HG03095 (cell line): ENCODE measurements around the gene ADAM10.
"Not testable (repeated sequence)": the region's sequence is repeated elsewhere in the genome, so short reads cannot be mapped to it uniquely, and the experiment has no call there.

Experiments
- ATAC-seq: cut with Tn5 transposase; IDR thresholded peaks from one replicate; pipeline ENCODE4 v1.9.1; 2021; ENCODE audit warnings: moderate library complexity; ENCODE audit not compliant: unreplicated experiment

The ADAM10 gene

DNA sequence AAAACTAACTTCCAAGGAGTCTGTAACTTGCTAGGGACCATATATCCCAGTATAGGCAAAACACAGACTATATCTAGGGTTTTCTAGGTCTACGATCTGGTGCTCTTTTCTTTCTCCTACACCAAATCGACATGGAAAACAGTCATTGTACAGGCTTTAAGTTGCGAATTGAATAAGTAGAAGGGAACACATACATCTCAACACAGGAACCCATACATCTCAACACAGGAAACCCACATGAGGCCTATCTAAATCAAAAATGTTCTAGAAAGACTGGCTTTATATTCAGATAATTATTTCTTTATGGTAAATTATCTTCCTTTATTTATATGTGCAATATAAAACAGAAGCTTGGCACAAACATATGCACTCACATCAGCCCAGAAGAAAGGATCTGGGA is 126.6 kb downstream of the ADAM10 start:
- no peak for ATAC-seq

DNA sequence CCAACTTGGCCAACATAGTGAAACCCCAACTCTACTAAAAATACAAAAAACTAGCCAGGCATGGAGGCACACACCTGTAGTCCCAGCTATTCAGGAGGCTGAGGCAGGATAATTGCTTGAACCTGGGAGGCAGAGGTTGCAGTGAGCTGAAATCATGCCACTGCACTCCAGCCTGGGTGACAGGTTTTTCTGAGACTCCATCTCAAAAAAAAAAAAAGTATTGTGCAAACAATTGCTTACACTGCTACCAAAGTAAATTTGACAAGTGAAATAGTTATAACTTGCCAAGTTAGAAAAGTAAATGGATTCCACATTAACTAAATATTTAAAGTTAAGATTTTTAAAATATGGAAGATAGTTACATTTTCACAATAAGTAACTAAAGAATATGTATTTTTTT is 129.2 kb downstream of the ADAM10 start:
- not testable (repeated sequence) for ATAC-seq

DNA sequence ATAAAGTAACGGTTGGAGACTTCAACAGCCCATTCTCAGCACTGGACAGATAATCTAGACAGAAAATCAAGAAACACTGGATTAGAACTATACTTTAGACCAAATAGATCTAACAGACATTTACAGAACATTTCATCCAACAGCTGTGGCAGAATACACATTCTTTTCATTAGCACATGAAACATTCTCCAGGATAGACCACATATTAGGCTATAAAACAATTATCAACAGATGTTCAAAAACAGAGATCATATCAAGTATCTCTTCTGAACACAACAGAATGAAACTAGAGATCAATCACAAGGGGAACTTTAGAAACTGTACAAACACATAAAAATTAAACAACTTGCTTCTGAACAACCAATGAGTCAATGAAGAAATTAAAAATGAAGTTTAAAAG is 133.3 kb downstream of the ADAM10 start:
- no peak for ATAC-seq

DNA sequence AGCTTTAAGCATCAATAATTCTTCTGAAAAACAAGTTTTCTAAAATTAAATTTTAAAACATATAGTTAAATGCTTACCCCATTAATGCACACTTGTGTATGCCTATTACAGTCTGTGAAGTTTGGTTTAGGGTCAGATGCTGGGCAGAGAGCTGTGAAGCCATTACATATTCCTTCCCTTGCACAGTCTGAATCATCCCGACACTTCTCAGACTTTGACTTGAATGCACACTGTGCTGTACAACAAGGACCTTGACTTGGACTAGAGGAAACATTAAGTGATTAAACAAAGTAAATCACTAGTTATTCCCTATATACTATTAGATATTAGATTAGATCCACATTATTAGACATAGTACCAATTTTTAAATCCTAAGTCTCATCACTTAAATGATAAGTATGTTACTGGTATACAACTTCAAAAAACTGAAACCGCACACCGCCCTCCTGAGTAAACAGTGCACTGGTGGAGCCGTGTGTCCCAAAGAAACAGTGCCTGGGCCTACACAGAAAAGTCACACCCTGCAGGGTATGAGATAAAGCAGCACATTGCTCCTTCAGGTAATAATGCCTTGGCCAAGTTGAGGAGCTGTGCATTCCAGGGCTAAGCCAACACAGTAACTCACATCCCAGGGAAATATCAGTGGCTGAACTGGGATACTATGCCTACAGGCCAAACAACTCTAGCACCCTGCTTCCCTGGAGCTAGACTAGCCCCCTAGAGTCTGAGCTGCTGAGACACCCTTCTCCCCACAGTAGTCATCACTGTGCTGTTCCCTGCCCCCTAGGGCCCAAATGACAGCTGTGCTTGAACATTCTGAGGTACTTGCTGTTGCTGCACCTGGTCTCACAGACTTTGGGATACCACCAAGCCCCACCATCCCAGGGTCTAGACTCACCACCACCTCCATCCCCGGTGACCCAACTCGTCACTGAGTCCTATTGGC is 137.5 kb downstream of the ADAM10 start:
- no peak for ATAC-seq

DNA sequence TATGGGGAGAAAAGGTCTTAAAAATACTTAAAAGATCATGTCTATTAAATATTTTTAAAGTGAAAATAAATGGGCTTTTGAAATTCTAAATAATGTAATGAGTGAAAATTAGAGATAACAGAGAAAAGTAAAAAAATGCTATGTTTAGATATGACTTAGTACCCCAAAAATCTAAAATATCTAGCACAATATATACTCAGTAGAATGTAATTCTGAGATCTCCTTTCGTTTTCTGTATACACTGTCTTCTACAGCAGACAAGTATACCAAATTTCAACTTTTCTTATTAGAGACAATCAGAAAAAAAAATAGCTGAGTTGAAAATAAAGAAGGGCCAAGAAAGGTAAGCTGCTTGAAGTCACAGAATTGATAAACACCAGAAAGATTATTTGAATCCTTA is 140.8 kb downstream of the ADAM10 start:
- ATAC-seq: no peak

DNA sequence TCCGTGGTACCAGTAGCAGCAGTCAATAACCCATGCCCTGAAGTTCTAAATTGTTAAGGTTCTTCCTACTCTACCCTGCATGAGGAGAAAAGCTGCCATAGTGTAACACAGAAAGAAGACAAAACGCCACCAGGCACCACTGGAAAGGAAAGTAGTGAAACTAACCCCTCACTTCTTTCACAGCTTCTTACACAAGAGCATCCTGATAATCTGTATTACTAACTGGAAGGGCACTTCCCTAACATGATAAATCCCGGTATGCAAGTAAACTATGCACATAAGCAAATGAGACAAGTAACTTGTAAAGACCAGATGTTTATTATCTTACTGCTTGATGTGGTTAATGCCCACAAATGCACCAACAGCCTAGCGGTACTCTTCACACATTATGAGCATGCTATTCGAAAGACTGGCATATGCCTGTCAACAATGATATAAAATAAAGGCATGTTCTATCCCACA is 141.3 kb downstream of the ADAM10 start:
- no peak for ATAC-seq

DNA sequence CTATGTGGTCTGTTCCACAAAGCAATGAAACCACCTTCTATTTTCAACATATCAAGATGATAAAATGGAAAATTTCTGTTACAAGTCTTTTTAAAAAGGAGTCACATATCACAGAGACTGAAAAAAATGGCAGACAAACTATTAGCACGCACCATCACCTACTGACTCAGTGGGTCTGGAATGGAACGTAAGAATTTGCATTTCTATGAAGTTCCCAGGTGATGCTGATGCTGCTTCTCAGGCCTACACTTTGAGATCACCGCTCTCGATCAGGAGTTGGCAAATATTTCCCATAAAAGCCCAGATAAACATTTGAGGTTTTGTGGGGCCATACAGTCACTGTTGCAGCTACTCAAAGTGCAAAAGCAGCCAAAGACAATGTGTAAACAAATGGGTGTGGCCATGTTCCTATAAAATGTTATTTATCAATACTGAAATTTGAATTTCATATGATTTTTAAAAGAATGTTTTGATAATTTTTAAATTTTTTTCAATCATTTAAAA is 142.9 kb downstream of the ADAM10 start:
- ATAC-seq: no peak

DNA sequence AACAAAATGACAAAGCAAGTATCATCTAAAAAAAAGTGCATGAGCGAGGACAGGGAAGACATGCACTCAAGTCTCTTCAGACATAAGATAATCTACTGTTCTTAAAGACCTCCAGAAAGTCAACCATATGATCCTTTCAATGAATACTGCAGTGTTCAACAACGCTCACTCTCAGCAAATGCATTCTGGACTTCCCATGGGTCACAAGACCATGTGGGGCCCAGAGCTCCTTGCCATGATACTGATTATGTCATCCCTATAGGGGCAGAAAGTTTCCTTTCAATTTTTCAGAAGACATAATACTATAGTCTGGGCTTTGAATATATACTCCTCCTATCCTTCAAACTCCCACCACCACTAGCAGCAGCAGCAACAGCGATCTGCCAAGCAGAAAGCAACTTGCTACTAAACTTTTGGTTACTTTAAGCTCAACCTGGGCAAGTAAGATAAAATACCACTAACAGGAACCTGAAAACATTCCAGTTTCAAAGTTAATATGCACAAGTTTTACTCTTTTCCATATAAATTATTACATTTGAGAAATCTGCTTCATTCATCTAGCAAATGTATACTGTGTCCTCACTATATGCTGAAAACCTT is 143.5 kb downstream of the ADAM10 start:
- no peak for ATAC-seq

DNA sequence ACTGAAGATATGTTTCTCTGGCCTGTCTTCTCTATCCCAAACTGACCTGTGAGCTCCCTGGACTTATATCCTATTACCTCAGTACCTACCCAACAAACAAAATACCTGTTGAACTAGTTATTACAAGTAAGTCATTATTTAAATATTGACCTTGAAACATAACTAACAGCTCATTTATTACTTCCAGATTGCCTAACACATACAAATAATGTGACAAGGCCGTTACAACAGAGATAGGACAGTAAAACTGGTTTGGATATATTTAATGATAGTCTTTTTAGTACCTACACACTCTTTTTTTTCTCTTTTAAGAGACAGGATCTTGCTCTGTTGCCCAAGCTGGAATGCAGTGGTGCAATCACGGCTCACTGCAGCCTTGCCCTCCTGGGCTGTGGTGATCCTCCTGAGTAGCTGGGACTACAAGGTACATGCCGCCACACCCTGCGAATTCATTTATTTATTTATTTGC is 145.0 kb downstream of the ADAM10 start:
- ATAC-seq: no peak

DNA sequence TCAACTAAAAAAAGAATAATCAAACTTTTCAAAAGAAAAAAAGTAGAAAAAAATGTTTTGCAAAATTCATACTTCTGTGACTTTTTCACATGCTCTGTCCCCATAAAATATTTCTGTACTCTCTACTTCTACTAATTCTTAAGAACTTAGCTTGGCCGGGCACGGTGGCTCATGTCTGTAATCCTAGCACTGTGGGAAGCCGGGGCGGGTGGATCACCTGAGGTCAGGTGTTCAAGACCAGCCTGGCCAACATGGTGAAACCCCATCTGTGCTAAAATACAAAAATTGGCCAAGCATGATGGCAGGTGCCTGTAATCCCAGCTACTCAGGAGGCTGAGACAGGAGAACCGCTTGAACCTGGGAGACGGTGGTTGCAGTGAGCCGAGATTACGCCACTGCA is 145.6 kb downstream of the ADAM10 start:
- not testable (repeated sequence) for ATAC-seq

DNA sequence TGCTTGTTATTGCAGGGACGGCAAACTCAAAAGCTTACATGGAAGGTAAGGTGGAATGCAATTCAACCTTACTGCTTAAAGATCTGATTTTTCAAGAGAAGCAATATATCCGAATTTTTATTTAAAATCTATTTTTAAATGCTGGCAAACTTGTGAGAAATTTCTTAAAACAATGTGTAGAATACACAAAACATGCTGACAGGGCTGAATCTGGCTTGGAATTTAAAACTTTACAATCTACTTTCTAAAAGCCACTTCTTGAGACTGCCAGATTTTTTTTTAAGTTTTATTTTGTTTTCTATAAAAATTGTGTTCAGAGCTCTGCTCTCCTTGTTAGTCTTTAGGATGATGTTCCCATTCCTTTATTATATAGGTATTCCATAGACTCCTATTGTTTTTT is 146.7 kb downstream of the ADAM10 start:
- no peak for ATAC-seq

DNA sequence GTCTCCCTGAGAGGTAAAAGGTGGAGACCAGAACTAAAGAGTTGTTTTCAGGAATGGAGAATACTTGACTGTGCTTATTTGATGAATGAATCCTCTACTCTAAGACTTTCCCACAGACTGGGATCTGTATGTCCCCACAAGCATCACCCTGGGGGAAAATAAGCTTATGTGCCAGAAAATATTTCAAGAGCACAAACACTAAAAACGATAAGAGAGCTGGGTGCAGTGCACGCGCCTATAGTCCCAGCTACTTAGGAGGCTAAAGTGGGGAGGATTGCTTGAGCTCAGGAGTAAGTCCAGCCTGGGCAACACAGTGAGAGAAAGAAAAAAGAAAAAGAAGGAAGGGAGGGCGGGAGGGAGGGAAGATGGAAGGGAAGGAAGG is 150.7 kb downstream of the ADAM10 start:
- ATAC-seq: no peak

DNA sequence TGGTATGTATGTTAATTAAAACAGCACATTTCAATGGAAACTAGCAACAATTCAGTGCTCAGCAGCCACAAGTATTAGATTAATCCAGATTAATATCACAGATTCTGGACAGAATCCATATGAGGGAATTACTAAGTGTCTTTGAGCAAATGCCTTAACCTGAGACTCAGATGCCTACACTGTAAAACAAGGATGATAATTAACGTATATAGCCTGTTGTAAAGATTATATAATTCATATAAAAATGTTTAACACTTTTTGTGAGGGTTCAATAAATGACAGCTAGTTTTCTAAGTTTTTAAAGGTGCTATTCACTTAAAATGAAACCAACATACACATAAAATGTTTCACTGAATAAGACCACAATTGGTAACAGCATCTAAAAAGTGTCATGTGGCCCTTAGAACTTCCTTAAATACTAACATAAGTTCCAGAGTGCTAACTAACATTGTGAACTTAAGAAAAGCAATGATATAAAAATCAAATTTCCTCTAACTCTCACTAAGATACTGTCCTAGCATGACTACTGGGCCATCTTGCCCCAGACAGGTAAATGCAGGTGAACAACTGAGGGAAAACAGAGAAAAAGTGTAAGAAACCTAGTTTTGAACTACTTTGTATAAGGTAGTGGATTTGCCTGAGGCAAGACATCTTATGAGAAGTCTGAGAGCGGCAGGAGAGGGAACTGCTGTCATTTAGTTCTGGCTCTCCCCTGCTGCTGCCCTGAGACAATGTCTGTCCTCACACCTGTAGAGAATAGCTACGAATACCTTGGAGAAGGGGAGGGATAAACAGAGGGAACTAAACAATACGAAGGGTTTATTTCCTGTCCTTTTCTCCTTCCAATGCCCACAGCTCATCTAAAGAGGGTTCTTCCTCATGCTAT is 151.3 kb downstream of the ADAM10 start:
- ATAC-seq: no peak

DNA sequence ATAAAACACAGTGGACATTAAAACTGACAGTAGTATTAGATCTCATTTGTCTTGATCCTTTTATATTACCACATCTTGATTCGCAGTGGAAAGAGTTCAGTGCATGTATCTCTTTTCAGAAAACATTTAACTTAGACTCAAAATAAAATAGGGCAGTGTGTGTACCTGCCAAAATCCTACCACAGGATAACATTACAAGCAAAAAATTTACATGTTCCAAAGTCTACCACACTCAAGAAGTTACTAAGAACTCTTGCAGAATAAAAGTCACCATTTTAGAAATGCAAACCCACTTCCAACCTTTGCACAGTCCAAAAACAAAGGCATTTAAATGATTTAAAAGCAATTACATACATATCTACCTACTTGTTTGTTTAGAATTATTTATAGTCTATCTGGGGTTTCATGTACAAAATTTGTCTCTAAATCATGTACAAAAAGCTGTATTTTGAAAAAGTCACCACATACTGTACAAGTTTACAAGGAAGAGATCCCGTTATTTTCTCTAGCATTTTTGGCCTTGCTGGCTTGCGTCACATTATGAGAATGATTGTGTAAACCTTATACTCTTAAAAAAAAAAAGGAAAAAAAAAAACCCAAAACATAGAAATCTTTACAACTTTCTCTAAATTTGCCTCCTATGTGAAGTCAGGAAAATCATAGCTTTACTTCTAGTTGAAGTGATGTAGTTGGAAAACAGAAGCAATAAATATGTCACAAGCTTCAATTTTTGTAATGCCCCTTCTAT is 153.8 kb downstream of the ADAM10 start:
- ATAC-seq: no peak

DNA sequence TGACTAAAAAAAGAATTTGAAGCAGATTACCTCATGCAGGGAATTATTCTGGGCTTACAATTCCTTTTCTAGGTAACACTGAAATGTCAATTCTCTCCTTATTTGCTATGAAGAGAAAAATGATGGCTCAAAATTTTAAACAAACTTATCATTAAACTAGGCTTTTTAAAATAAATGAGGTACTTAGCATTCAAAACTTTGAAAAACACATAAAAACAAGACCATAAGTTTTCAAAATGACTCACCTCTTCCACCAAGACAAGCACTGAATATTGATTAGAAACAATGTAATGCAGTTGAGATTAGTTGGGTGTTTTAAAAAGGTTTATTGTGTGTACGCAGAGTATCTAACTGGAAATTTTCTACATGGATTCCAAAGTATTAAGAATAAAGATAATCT is 154.6 kb downstream of the ADAM10 start:
- no peak for ATAC-seq

DNA sequence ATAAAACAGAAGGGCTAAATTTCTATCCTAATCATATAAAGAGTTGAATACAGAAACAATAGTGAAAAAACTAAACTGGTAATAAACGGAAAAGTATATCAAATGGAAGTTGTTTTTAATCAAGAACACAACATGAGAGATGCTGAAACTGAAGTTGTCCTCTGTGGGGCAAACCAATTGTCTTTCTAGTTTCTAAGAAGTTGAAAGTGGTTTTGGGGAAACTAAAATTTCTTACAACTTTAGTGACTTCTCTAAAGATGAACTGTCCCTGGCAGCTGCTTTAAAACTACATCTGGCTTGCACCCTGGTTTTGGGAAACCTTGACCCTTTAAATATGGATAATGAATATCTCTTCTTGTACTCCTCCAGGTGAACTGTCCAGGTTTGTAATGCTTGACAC is 155.6 kb downstream of the ADAM10 start:
- ATAC-seq: no peak

DNA sequence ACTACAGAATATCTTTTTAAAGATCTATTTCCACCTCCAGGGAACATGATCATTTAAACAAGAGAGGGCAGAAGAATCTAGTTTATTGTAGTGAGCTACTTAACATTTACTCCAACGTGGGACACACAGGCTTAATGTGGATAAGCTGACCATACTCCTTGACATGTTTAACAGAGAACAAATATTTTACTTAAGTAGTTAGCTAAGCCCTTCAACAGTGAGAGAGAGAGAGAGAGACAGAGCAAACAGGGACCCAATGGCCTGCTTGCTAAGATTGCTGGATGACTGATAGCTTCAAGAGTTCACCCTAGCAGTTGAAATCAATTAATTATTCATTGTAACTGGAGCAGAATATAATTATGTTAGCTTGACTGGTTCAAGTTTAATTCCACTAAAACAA is 158.6 kb downstream of the ADAM10 start:
- ATAC-seq: no peak

DNA sequence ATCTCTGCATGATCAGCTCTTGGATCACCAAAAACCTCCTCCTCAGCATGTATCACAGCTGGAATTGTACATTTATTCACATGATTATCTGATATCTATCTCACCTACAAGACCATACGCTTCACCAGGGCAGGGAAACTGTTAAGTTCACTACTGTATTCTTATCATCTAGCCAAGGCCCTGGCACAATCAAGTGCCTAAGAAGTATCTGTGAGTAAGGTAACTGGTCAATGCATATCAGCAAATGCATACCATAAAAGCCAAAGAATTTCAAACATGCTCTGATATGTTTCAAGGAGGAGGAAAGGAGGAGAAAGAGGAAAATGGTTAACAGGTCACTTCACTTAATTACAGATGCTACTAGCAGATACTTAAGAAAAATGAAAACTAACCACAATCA is 159.3 kb downstream of the ADAM10 start:
- no peak for ATAC-seq

DNA sequence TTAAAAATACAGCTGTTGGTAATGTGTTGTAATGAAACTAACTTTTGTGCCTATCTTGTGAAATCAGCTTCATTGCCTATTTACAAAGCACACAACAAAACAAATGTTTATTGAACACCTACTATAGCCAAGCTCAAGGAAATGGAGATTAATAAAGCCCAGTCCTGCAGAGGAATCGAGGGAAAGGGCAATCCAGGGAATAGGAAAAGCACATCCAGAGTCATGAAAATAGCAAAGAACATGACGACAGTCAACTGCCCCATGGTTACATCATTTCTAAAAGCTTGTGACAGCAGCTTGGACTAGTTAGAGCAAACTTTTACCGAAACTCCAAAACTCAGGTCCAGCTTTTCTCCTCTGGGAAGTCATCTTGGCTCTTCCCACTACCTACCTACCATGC is 160.5 kb downstream of the ADAM10 start:
- no peak for ATAC-seq

DNA sequence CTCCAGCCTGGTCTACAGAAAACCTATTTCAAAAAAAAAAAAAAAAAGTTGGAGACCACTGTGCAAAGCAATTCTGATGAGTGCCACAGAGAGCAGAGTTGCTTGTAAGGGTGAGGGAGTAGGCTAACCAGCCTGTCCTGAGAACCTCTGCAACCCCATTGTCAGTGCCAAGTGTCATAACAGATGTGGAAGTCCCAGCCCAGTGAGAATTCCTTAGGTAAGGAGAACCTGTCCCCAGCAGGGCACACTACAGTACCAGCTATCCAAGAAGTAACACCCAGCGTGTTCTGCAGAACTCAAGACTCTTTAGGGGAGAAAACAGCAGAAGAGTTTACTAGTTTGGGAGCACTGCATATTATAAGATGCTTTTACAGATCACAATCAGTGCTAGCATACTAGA is 161.4 kb downstream of the ADAM10 start:
- no peak for ATAC-seq
